Activated CD4-positive, alpha-beta memory T cell treated with anti-CD3 and anti-CD28 coated beads, Interleukin-2, amount 10 ng/mL, durations not matched to agents 7 days and 5 days (primary cell): ENCODE data around the gene USP24. TPM values are rescaled to one million over a fixed set of nuclear protein-coding genes. Genes with fewer than 3 reads are reported as not detected.

Experiments used
- CTCF ChIA-PET: fragments of 350-600 bp; sonication (Branson Sonifier 250); formaldehyde crosslinking; loops from one replicate; lab custom pipeline; 2021; ENCODE audit warnings: antibody characterized with exemption, inconsistent platforms; lab: Charles Lee
- POLR2A ChIA-PET: fragments of 350-600 bp; sonication (Branson Sonifier 250); formaldehyde crosslinking; loops from one replicate; lab custom pipeline; 2021; ENCODE audit warnings: antibody characterized with exemption; lab: Charles Lee
- DNase-seq: peaks from one replicate; pipeline ENCODE4 v3.0.0-alpha.2; 2020
- H3K27ac Mint-ChIP-seq: one replicate; pipeline ENCODE4 v1.8.0; 2021; ENCODE audit warnings: mild to moderate bottlenecking, mixed read lengths
- H3K27me3 Mint-ChIP-seq: one replicate; pipeline ENCODE4 v1.8.0; 2021; ENCODE audit warnings: mixed read lengths
- H3K36me3 Mint-ChIP-seq: one replicate; pipeline ENCODE4 v1.8.0; 2021; ENCODE audit warnings: low read depth, mixed read lengths
- H3K4me1 Mint-ChIP-seq: one replicate; pipeline ENCODE4 v1.8.0; 2021; ENCODE audit warnings: mixed read lengths
- H3K4me3 Mint-ChIP-seq: one replicate; pipeline ENCODE4 v1.8.0; 2021; ENCODE audit warnings: mild to moderate bottlenecking, mixed read lengths
- H3K9me3 Mint-ChIP-seq: one replicate; pipeline ENCODE4 v1.8.0; 2021; ENCODE audit warnings: mixed read lengths
- total RNA-seq, 2 experiments: library from RNA; stranded (reverse); gene quantifications; one replicate each; pipeline ENCODE4 v1.2.3, GENCODE V29; 2021

The USP24 gene
- total RNA-seq, 2 experiments from 2014 or later, result 34.9 to 35.6 TPM

DNA sequence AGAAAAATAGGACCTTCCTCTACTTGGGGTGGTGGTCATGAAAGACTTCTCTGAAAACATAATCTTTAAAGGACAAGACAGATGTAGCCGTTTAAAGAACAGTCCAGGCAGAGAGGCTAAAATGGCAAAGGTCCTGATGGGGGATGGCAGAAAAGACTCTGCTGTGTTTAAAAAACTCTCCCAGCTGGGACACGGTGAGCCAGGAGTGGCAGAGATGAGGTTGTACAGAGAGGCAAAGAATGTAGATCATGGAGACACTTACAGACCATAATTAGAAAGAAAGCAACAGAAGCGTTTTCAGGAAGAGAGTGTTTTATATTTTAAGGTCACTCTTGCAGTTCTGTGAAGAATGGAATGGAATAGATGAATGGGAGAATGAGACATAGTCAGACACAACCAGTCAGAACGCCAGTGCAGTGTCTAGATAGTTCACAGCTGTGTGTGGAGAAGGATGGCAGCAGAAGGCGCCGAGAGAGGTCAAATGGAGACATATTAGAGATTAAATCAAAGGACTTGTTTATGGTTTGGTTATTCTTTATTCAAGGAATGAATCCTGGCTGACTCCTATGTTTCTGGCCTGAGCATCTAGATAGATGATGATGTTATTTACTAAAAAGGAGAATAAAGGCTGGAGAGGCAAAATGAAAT lies 47.8 kb downstream of the USP24 start:
- peaks cover 16% of the 10 kb centered on the region for H3K4me1 Mint-ChIP-seq
- CTCF ChIA-PET, result interaction anchor here (1.1 to 1.2 kb wide), 2 partner anchors 10 to 45 kb away, joined by 3 read pairs; no protein-coding TSS in a partner anchor
- H3K36me3 Mint-ChIP-seq, result peaks cover 46% of the 10 kb centered on the region
- no peak for DNase-seq
- H3K27ac Mint-ChIP-seq, result no peak overlapping the region
- POLR2A ChIA-PET, result no interaction called here
- no peak overlapping the region for H3K4me3 Mint-ChIP-seq
- H3K27me3 Mint-ChIP-seq, result no peaks in the 10 kb centered on the region
- no peaks in the 10 kb centered on the region for H3K9me3 Mint-ChIP-seq

DNA sequence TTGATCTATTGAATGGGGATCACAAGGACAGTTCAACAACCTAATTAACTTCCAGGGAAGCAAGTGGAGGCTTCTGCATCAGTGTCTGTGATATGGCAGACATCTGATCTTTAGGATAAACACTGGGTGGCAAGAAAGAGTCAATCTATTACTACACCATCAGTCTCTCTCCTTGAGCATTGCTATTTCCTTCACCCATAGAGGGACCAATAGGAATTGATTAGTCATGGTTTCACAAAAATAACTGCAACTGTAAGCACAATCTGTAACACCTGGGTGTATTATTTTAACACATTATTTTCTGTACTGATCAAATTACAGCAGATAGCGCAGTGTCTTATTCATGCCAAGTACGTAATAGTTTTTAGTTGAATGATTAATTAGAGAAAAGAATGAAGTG lies 50.3 kb downstream of the USP24 start:
- H3K4me3 Mint-ChIP-seq, result no peak overlapping the region
- H3K36me3 Mint-ChIP-seq, result peaks cover 33% of the 10 kb centered on the region
- no peaks in the 10 kb centered on the region for H3K27me3 Mint-ChIP-seq
- no peak overlapping the region for H3K27ac Mint-ChIP-seq
- DNase-seq, result no peak
- ChIA-PET POLR2A (no interaction called here), CTCF (no interaction called here)
- no peaks in the 10 kb centered on the region for H3K9me3 Mint-ChIP-seq
- peaks cover 14% of the 10 kb centered on the region for H3K4me1 Mint-ChIP-seq

- Mint-ChIP-seq H3K36me3 (peaks cover 34% of the 10 kb centered on the region), H3K27me3 (no peaks in the 10 kb centered on the region)
Measured at GRCh38 chr1:55159571-55159970, 55.6 kb downstream of the USP24 start.

GRCh38 chr1:55156608-55157007 lies 58.6 kb downstream of the USP24 start:
- Mint-ChIP-seq H3K4me3 (no peak overlapping the region), H3K36me3 (peaks cover 39% of the 10 kb centered on the region), H3K9me3 (no peaks in the 10 kb centered on the region), H3K4me1 (peaks cover 21% of the 10 kb centered on the region), H3K27ac (no peak overlapping the region), H3K27me3 (no peaks in the 10 kb centered on the region)
- DNase-seq, result no peak
- ChIA-PET CTCF (no interaction called here), POLR2A (no interaction called here)

More at GRCh38 chr1:55159571-55159970, 55.6 kb downstream of the USP24 start:
- Mint-ChIP-seq H3K9me3 (no peaks in the 10 kb centered on the region), H3K27ac (no peak overlapping the region), H3K4me3 (no peak overlapping the region), H3K4me1 (peaks cover 15% of the 10 kb centered on the region)
- DNase-seq, result no peak
- ChIA-PET POLR2A (interaction anchor here (2.0 kb wide), 1 partner anchor 8 kb away, joined by 5 read pairs; no protein-coding TSS in a partner anchor), CTCF (interaction anchor here (0.8 to 1.6 kb wide), 2 partner anchors 17 to 118 kb away, joined by 3 to 5 read pairs; no protein-coding TSS in a partner anchor)

DNA sequence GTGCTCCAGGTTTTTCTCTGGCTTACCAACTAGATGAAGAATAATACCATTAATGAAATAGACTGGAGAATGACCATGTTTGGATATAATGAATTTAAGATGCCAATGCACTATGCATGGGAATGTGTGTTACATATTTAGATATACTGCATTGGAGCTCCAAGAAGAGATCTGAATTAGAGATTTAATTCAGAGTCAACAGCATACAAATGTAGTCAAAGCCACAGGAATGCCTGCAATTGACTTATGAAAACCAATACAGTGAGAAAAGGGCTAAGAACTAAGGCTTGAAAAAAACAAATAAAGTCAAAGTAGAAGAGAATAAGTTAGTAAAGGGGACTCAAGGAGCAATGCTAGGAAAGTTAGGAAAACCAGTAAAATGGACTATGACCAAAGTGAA lies 59.1 kb downstream of the USP24 start:
- ChIA-PET POLR2A (no interaction called here), CTCF (no interaction called here)
- Mint-ChIP-seq H3K4me1 (peaks cover 26% of the 10 kb centered on the region), H3K4me3 (no peak overlapping the region), H3K27me3 (no peaks in the 10 kb centered on the region), H3K9me3 (no peaks in the 10 kb centered on the region), H3K27ac (no peak overlapping the region), H3K36me3 (peaks cover 44% of the 10 kb centered on the region)
- no peak for DNase-seq

GRCh38 chr1:55155522-55155921 lies 59.6 kb downstream of the USP24 start:
- Mint-ChIP-seq H3K27ac (no peak overlapping the region), H3K9me3 (no peaks in the 10 kb centered on the region), H3K4me3 (no peak overlapping the region), H3K4me1 (peaks cover 30% of the 10 kb centered on the region), H3K27me3 (no peaks in the 10 kb centered on the region), H3K36me3 (peaks cover 44% of the 10 kb centered on the region)
- DNase-seq, result no peak
- ChIA-PET POLR2A (no interaction called here), CTCF (no interaction called here)

- no peak overlapping the region for H3K4me3 Mint-ChIP-seq
- H3K36me3 Mint-ChIP-seq, result peaks cover 44% of the 10 kb centered on the region
- ChIA-PET POLR2A (no interaction called here), CTCF (interaction anchor here (1.2 kb wide), 1 partner anchor 12 kb away, joined by 3 read pairs; no protein-coding TSS in a partner anchor)
- no peaks in the 10 kb centered on the region for H3K27me3 Mint-ChIP-seq
- H3K27ac Mint-ChIP-seq, result no peak overlapping the region
- H3K4me1 Mint-ChIP-seq, result peaks cover 30% of the 10 kb centered on the region
- no peaks in the 10 kb centered on the region for H3K9me3 Mint-ChIP-seq
- no peak for DNase-seq
Measured at GRCh38 chr1:55154616-55155015, 60.5 kb downstream of the USP24 start.

DNA sequence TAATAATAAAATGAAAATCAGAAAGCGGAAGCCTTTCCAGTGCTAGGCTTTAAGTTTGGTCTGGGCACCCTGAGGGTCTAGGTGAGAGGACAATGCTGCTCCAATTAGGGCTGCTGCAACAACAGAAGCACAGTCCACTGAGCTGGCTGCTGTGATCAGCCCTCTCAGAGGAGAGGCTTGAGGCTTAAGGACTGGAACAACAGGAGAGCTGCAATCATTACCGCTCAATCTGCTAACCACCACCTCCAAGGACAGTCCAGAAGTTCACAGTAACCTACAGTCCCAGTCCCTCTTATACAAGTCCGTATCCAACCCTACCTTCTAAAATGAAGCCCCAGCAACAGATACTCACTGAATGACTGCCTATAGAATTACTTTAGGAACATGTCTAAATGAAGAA lies 62.1 kb downstream of the USP24 start:
- no peak for DNase-seq
- H3K4me1 Mint-ChIP-seq, result peaks cover 30% of the 10 kb centered on the region
- H3K27ac Mint-ChIP-seq, result no peak overlapping the region
- H3K9me3 Mint-ChIP-seq, result no peaks in the 10 kb centered on the region
- CTCF ChIA-PET, result interaction anchor here (0.6 to 1.2 kb wide), 4 partner anchors 11 to 124 kb away, joined by 3 read pairs; no protein-coding TSS in a partner anchor
- POLR2A ChIA-PET, result interaction anchor here (1.3 to 1.4 kb wide), 2 partner anchors 60 to 62 kb away, joined by 3 read pairs; partner anchors contain the start of gene USP24
- H3K4me3 Mint-ChIP-seq, result no peak overlapping the region
- peaks cover 38% of the 10 kb centered on the region for H3K36me3 Mint-ChIP-seq
- no peaks in the 10 kb centered on the region for H3K27me3 Mint-ChIP-seq

GRCh38 chr1:55150880-55151588 lies 64.1 kb downstream of the USP24 start:
- CTCF ChIA-PET, result no interaction called here
- POLR2A ChIA-PET, result interaction anchor here (0.5 to 1.2 kb wide), 2 partner anchors 10 to 108 kb away, joined by 3 to 5 read pairs; no protein-coding TSS in a partner anchor
- H3K36me3 Mint-ChIP-seq, result peaks cover 41% of the 10 kb centered on the region
- H3K9me3 Mint-ChIP-seq, result no peaks in the 10 kb centered on the region
- H3K4me3 Mint-ChIP-seq, result peak overlapping the region; percentile 23
- no peaks in the 10 kb centered on the region for H3K27me3 Mint-ChIP-seq
- H3K4me1 Mint-ChIP-seq, result peaks cover 26% of the 10 kb centered on the region
- peak overlapping the region; percentile 72 for H3K27ac Mint-ChIP-seq
- DNase-seq, result no peak

DNA sequence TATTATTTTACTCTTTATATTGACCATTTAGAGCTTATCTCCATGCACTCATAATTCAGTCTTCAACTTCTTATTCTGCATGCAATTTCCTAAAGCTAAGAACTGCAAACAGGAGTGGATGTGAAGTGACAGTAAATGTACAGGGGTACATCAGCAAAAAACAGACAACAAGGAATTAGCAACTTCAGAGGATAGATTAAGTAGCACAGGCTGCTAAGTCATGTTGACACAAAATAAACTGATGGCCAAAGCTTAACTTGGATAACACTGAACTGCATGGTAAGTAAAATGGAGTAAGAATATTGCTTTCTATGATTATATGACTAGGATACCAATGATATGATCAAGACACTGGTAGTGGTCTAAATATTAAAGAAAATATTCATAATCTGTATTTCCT lies 66.5 kb downstream of the USP24 start:
- POLR2A ChIA-PET, result interaction anchor here (0.6 to 1.1 kb wide), 2 partner anchors 10 to 66 kb away, joined by 5 to 6 read pairs; partner anchors contain the start of gene USP24
- H3K36me3 Mint-ChIP-seq, result peaks cover 31% of the 10 kb centered on the region
- CTCF ChIA-PET, result interaction anchor here (1.1 to 2.1 kb wide), 2 partner anchors 68 to 130 kb away, joined by 3 to 5 read pairs; no protein-coding TSS in a partner anchor

GRCh38 chr1:55147524-55147923 lies 67.6 kb downstream of the USP24 start:
- Mint-ChIP-seq H3K9me3 (no peaks in the 10 kb centered on the region), H3K27me3 (no peaks in the 10 kb centered on the region), H3K4me1 (peaks cover 17% of the 10 kb centered on the region), H3K4me3 (no peak overlapping the region), H3K36me3 (peaks cover 35% of the 10 kb centered on the region), H3K27ac (no peak overlapping the region)
- CTCF ChIA-PET, result interaction anchor here (1.1 to 2.1 kb wide), 2 partner anchors 66 to 131 kb away, joined by 3 to 5 read pairs; no protein-coding TSS in a partner anchor
- no peak for DNase-seq
- POLR2A ChIA-PET, result interaction anchor here (0.9 to 1.1 kb wide), 2 partner anchors 66 to 67 kb away, joined by 3 to 6 read pairs; partner anchors contain the start of gene USP24

More for the DNA sequence above, 66.5 kb downstream of the USP24 start:
- Mint-ChIP-seq H3K9me3 (no peaks in the 10 kb centered on the region), H3K4me1 (peaks cover 23% of the 10 kb centered on the region), H3K27me3 (no peaks in the 10 kb centered on the region), H3K27ac (no peak overlapping the region), H3K4me3 (no peak overlapping the region)
- no peak for DNase-seq

DNA sequence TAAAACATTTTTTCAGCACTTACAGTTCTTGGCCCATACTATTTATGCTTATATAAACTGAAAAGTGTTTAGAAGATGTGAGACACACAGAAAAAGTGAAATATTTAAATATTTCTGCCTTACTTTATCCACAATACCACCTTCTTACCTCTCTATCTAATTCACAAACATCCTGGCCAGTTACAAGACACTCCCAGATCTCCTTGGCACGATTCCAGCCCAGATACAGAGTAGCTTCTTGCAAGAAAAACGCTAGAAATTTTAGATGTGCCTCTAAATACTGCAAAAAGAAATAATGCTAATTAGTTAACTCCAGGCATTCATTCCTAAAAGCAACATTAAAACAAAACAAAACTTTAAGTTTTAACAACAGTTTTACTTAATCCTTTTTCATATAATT lies 68.4 kb downstream of the USP24 start:
- peaks cover 11% of the 10 kb centered on the region for H3K4me1 Mint-ChIP-seq
- no peaks in the 10 kb centered on the region for H3K9me3 Mint-ChIP-seq
- peaks cover 40% of the 10 kb centered on the region for H3K36me3 Mint-ChIP-seq
- ChIA-PET CTCF (interaction anchor here (2.1 kb wide), 1 partner anchor 131 kb away, joined by 5 read pairs; no protein-coding TSS in a partner anchor), POLR2A (interaction anchor here (0.9 kb wide), 1 partner anchor 66 kb away, joined by 3 read pairs; no protein-coding TSS in a partner anchor)
- H3K27me3 Mint-ChIP-seq, result no peaks in the 10 kb centered on the region
- H3K4me3 Mint-ChIP-seq, result no peak overlapping the region
- no peak for DNase-seq
- H3K27ac Mint-ChIP-seq, result no peak overlapping the region

DNA sequence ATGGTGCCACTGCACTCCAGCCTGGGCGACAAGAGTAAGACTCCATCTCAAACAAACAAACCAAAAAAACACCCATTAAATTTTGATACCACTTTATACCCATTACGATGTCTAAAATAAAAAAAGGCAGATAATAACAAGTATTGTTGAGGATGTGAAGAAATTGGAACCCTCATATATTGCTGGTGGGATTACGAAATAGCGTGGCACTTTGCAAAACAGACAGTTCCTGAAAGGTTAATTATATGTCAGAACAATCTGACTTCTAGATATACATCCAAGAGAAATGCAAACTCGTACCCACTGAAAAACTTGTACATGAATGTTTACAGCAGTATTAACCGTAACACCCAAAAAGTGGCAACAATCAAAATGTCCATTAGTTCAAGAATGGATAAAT lies 70.3 kb downstream of the USP24 start:
- Mint-ChIP-seq H3K9me3 (no peaks in the 10 kb centered on the region), H3K27ac (no peak overlapping the region), H3K36me3 (peaks cover 39% of the 10 kb centered on the region), H3K4me3 (no peak overlapping the region), H3K4me1 (peaks cover 7% of the 10 kb centered on the region), H3K27me3 (no peaks in the 10 kb centered on the region)
- no peak for DNase-seq
- POLR2A ChIA-PET, result no interaction called here
- CTCF ChIA-PET, result interaction anchor here (7.0 kb wide), 1 partner anchor 132 kb away, joined by 76 read pairs; no protein-coding TSS in a partner anchor
